Tibial nerve (tissue), 4 donors: Measurements from ENCODE around the gene GPRASP1.

ENCODE experiments used
- CTCF ChIP-seq, 5 experiments: fragments of 200-600 bp in 3 of 5; fragments of 450-650 bp in 2 of 5; sonication (generic) in 3 of 5; IDR thresholded peaks; one replicate each; pipeline ENCODE4 v1.5.1; 2016 to 2019; ENCODE audit warnings: antibody characterized with exemption in 5 of 5, mild to moderate bottlenecking in 3 of 5, moderate library complexity in 2 of 5
- EP300 ChIP-seq, 2 donors: sonication (generic); formaldehyde crosslinking; IDR thresholded peaks; one replicate each; pipeline ENCODE4 v1.6.1; 2017; ENCODE audit warnings: antibody characterized with exemption in 2 of 2, mild to moderate bottlenecking in 1 of 2
- POLR2A ChIP-seq, 2 donors: fragments of 450-650 bp; IDR thresholded peaks; one replicate each; pipeline ENCODE4 v1.6.1; 2017; ENCODE audit warnings: antibody characterized with exemption in 2 of 2, mild to moderate bottlenecking in 2 of 2, moderate library complexity in 2 of 2

GRCh38 chrX:102604327-102604726 is 47.0 kb upstream of the GPRASP1 start:
- TF ChIP-seq POLR2A (IDR thresholded peaks at IDR 0.05), result no peak
- no peak for TF ChIP-seq CTCF (IDR thresholded peaks at IDR 0.05)
- TF ChIP-seq EP300 (IDR thresholded peaks at IDR 0.05), result no peak
